HepG2 (cell line): ENCODE results near the gene SGF29. TPM values are rescaled to one million over a fixed set of nuclear protein-coding genes. Genes with fewer than 3 reads are reported as not detected.
A peak's percentile ranks its signal among the peaks of the same experiment; 100 is the strongest.

Source experiments
- BORCS8-MEF2B ChIP-seq: sonication (generic); formaldehyde crosslinking; IDR thresholded peaks from 2 replicates; pipeline ENCODE4 v1.8.0; 2022; ENCODE audit warnings: mild to moderate bottlenecking, missing genetic modification reagents
- CHCHD3 ChIP-seq: sonication (generic); formaldehyde crosslinking; IDR thresholded peaks from 2 replicates; pipeline ENCODE4 v1.8.0; 2022; ENCODE audit warnings: mild to moderate bottlenecking, missing genetic modification reagents, moderate library complexity
- KAT8 ChIP-seq: IDR thresholded peaks from 2 replicates; pipeline ENCODE4 v1.6.1; 2016; ENCODE audit warnings: missing genetic modification reagents, missing compliant biosample characterization
- PBX3 ChIP-seq: sonication (generic); formaldehyde crosslinking; IDR thresholded peaks from 2 replicates; pipeline ENCODE4 v1.8.1; 2023; ENCODE audit warnings: missing genetic modification reagents, inconsistent platforms, borderline replicate concordance
- SKI ChIP-seq: fragments of 450-650 bp; IDR thresholded peaks from one replicate; pipeline ENCODE4 v1.6.1; 2018; ENCODE audit warnings: mild to moderate bottlenecking; ENCODE audit not compliant: partially characterized antibody
- SRY ChIP-seq: sonication (generic); formaldehyde crosslinking; IDR thresholded peaks from 2 replicates; pipeline ENCODE4 v1.8.0; 2022; ENCODE audit warnings: mild to moderate bottlenecking, missing genetic modification reagents
- ZBTB42 ChIP-seq: sonication (generic); formaldehyde crosslinking; IDR thresholded peaks from 2 replicates; pipeline ENCODE4 v1.5.0; 2020; ENCODE audit warnings: mild to moderate bottlenecking, missing genetic modification reagents
- ZFP91 ChIP-seq: sonication (generic); formaldehyde crosslinking; IDR thresholded peaks from 2 replicates; pipeline ENCODE4 v1.9.0; 2022; ENCODE audit warnings: missing genetic modification reagents, mild to moderate bottlenecking, borderline replicate concordance
- ZNF329 ChIP-seq: sonication (generic); formaldehyde crosslinking; IDR thresholded peaks from 2 replicates; pipeline ENCODE4 v1.9.0; 2021; ENCODE audit warnings: low read depth, mild to moderate bottlenecking, missing genetic modification reagents
- ZNF451 ChIP-seq: sonication (generic); formaldehyde crosslinking; IDR thresholded peaks from 2 replicates; pipeline ENCODE4 v1.5.0; 2020; ENCODE audit warnings: mild to moderate bottlenecking, missing genetic modification reagents
- ZNF577 ChIP-seq: sonication (generic); formaldehyde crosslinking; IDR thresholded peaks from 2 replicates; pipeline ENCODE4 v1.4.0; 2020; ENCODE audit warnings: mild to moderate bottlenecking, low read depth, missing genetic modification reagents, borderline replicate concordance
- ZSCAN20 ChIP-seq: sonication (generic); formaldehyde crosslinking; IDR thresholded peaks from 2 replicates; pipeline ENCODE4 v1.4.0; 2020; ENCODE audit warnings: missing genetic modification reagents, mild to moderate bottlenecking, borderline replicate concordance
- polyA plus RNA-seq, 8 experiments: library from polyadenylated mRNA; depleted of rRNA in 3 of 8; stranded (reverse) in 7 of 8; unstranded in 1 of 8; fragments of >200 nt; fragmentation: Illumina TruSeq in 4 of 8; extraction: Trizol in 4 of 8; gene quantifications; 2 replicates each; pipeline versions ENCODE4 v1.2.1 to v1.2.3, GENCODE V29; 2011 to 2016; ENCODE audit warnings: low read depth in 4 of 8, missing spikeins in 1 of 8, mixed read lengths in 1 of 8; ENCODE audit not compliant: insufficient read depth in 1 of 8
- total RNA-seq, 5 experiments: library from RNA; depleted of rRNA; stranded (reverse); fragments of >200 nt; fragmentation: Illumina TruSeq; extraction: Trizol; gene quantifications; 2 replicates each; pipeline ENCODE4 v1.2.3, GENCODE V29; 2016; ENCODE audit warnings: low read depth in 1 of 5
- TF ChIP-seq, protein P1 (sequence below): fragments of 450-650 bp; IDR thresholded peaks from 2 replicates; pipeline ENCODE4 v1.6.1; 2017; ENCODE audit warnings: mild to moderate bottlenecking
- TF ChIP-seq, protein P2 (sequence below): IDR thresholded peaks from 2 replicates; pipeline ENCODE4 v1.6.1; 2016
- TF ChIP-seq, protein P3 (sequence below): sonication (generic); formaldehyde crosslinking; IDR thresholded peaks from 2 replicates; pipeline ENCODE4 v1.4.0; 2020; ENCODE audit warnings: missing genetic modification reagents, borderline replicate concordance

SGF29 gene
- total and polyA plus RNA-seq, 2 of the 13 experiments (the other 11 are each of a cell fraction or from before 2014, with no cell fraction given) = 5.0 to 29.4 TPM

DNA sequence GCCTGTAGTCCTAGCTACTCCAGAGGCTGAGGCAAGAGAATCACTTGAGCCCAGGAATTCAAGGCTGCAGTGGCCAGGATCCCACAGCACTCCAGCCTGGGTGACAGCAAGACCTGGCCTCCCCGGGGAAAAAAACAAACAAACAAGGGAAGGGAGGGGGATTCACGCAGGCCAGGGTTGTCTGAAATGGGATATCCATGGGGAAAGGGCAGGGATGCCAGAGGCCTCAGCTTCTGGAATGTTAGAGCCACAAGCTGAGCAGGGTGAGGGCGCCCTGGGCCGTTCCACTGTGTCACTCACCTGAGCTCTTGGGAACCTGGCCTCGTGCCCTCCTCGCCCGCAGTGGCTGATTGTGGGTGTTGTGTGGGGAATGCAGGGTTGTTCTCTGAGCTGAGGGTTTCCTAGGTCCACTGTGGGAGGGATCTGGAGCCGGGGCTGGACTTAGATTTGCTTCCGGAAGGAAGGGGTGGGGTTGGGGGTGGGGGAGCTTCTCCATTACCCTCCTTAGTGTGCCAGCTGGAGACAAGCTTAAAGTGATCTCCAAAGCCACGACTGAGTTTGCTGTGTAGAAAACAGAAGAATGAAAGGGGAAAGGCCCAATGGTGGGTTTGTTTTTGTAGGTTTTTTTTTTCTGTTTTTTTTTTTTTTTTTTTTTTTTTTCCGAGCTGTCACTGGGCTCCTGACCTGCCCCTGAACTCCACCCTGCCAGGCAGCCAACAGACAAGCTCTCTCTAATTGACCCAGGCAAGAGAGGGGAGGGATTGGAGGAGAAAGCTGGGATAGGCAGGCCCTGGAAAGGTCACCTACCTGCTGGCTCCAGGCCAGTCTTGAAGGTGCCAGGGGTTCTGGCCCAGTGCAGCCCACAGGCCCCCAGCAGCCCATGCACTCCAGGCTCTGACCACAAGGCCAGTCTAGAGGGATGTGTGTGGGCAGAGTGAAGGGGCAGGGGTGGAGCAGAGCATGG lies 56.2 kb downstream of the SGF29 start, which contains the start of gene SULT1A1 (continued):
- TF ChIP-seq ZFP91 (peak; percentile 80), ZSCAN20 (CRISPR knock-in tag) (no peak), ZNF329 (CRISPR knock-in tag) (no peak), SRY (CRISPR knock-in tag) (peak; percentile 91; the same call in 1 of the 2 replicates), ZNF451 (peak; percentile 65), CHCHD3 (CRISPR knock-in tag) (0 out of 2 replicates have a peak, but pooled peaks have one; percentile 19), PBX3 (CRISPR knock-in tag) (no peak), BORCS8-MEF2B (CRISPR knock-in tag) (no peak), SKI (no peak), KAT8 (CRISPR knock-in tag) (peak; percentile 78), ZNF577 (CRISPR knock-in tag) (no peak), ZBTB42 (CRISPR knock-in tag) (no peak)
- TF ChIP-seq, protein P1, sequence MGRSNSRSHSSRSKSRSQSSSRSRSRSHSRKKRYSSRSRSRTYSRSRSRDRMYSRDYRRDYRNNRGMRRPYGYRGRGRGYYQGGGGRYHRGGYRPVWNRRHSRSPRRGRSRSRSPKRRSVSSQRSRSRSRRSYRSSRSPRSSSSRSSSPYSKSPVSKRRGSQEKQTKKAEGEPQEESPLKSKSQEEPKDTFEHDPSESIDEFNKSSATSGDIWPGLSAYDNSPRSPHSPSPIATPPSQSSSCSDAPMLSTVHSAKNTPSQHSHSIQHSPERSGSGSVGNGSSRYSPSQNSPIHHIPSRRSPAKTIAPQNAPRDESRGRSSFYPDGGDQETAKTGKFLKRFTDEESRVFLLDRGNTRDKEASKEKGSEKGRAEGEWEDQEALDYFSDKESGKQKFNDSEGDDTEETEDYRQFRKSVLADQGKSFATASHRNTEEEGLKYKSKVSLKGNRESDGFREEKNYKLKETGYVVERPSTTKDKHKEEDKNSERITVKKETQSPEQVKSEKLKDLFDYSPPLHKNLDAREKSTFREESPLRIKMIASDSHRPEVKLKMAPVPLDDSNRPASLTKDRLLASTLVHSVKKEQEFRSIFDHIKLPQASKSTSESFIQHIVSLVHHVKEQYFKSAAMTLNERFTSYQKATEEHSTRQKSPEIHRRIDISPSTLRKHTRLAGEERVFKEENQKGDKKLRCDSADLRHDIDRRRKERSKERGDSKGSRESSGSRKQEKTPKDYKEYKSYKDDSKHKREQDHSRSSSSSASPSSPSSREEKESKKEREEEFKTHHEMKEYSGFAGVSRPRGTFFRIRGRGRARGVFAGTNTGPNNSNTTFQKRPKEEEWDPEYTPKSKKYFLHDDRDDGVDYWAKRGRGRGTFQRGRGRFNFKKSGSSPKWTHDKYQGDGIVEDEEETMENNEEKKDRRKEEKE = no peak
- TF ChIP-seq, protein P2, sequence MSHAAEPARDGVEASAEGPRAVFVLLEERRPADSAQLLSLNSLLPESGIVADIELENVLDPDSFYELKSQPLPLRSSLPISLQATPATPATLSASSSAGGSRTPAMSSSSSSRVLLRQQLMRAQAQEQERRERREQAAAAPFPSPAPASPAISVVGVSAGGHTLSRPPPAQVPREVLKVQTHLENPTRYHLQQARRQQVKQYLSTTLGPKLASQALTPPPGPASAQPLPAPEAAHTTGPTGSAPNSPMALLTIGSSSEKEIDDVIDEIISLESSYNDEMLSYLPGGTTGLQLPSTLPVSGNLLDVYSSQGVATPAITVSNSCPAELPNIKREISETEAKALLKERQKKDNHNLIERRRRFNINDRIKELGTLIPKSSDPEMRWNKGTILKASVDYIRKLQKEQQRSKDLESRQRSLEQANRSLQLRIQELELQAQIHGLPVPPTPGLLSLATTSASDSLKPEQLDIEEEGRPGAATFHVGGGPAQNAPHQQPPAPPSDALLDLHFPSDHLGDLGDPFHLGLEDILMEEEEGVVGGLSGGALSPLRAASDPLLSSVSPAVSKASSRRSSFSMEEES (CRISPR knock-in tag) = no peak
- TF ChIP-seq, protein P3, sequence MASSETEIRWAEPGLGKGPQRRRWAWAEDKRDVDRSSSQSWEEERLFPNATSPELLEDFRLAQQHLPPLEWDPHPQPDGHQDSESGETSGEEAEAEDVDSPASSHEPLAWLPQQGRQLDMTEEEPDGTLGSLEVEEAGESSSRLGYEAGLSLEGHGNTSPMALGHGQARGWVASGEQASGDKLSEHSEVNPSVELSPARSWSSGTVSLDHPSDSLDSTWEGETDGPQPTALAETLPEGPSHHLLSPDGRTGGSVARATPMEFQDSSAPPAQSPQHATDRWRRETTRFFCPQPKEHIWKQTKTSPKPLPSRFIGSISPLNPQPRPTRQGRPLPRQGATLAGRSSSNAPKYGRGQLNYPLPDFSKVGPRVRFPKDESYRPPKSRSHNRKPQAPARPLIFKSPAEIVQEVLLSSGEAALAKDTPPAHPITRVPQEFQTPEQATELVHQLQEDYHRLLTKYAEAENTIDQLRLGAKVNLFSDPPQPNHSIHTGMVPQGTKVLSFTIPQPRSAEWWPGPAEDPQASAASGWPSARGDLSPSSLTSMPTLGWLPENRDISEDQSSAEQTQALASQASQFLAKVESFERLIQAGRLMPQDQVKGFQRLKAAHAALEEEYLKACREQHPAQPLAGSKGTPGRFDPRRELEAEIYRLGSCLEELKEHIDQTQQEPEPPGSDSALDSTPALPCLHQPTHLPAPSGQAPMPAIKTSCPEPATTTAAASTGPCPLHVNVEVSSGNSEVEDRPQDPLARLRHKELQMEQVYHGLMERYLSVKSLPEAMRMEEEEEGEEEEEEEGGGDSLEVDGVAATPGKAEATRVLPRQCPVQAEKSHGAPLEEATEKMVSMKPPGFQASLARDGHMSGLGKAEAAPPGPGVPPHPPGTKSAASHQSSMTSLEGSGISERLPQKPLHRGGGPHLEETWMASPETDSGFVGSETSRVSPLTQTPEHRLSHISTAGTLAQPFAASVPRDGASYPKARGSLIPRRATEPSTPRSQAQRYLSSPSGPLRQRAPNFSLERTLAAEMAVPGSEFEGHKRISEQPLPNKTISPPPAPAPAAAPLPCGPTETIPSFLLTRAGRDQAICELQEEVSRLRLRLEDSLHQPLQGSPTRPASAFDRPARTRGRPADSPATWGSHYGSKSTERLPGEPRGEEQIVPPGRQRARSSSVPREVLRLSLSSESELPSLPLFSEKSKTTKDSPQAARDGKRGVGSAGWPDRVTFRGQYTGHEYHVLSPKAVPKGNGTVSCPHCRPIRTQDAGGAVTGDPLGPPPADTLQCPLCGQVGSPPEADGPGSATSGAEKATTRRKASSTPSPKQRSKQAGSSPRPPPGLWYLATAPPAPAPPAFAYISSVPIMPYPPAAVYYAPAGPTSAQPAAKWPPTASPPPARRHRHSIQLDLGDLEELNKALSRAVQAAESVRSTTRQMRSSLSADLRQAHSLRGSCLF (CRISPR knock-in tag) = no peak
